ENCODE measurements around the gene CCDC88B. TPM values are rescaled to one million over a fixed set of nuclear protein-coding genes. Genes with fewer than 3 reads are reported as not detected.

The CCDC88B gene
- total RNA-seq, 1 experiment from 2014 or later, result 3.0 TPM

DNA sequence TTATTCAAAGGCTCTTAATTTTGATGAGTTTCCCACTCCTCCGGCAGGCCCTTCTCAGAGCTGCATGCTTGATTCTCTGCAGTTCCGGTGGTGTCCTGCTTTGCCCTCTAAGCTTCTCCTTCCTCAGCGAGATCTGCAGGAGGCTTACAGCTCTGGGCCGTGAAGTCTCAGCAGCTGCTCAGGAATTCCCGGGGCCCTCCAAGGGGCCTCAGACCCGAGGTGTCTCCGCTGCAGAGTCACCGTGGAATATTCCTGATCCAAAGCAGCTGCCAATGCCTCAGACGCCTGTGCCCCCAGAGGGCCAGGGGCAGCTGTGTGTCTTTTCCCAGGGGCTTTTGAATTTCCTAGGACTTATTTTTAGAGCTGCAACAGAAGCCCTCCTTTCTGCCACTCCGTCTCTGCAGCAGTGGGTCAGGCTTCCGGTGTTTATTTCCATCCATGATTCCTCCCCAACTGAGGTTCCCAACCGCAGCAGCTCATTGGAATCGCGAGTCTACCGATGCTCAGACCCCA, 56.1 kb downstream of the CCDC88B start:
- Histone ChIP-seq H3K27me3 (no peaks in the 10 kb centered on the region; the same call in 1 of the 2 replicates), H3K4me3 (no peak overlapping the region), H3K36me3 (no peaks in the 10 kb centered on the region), H3K9me3 (no peaks in the 10 kb centered on the region)
- DNase-seq, result no peak

- DNase-seq, result peak; percentile 76
- Histone ChIP-seq H3K36me3 (no peaks in the 10 kb centered on the region), H3K27me3 (no peaks in the 10 kb centered on the region), H3K9me3 (no peaks in the 10 kb centered on the region), H3K4me3 (no peak overlapping the region)
Observed at GRCh38 chr11:64400102-64400501, 60.1 kb downstream of the CCDC88B start.

DNA sequence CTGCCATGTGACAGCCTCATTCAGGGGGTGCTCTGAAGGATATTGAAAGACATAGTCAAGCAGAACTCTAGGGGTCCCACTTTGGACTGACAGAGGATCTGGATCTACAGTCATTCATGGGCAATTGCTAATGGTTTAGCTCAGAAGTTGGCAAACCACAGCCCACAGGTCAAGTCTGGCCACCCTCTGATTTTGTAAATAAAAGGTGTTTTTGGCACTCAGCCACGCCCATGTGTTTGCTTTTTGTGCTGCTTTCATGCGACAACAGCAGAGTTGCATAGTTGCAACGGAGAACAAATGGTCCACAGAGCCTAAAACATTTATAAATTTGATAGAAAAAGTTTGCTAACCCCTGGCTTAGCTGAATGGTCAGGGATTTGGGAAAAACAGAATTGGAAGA, 60.7 kb downstream of the CCDC88B start:
- H3K36me3 ChIP-seq, result no peaks in the 10 kb centered on the region
- H3K9me3 ChIP-seq, result no peaks in the 10 kb centered on the region
- DNase-seq, result no peak
- no peaks in the 10 kb centered on the region for H3K27me3 ChIP-seq
- no peak overlapping the region for H3K4me3 ChIP-seq

DNA sequence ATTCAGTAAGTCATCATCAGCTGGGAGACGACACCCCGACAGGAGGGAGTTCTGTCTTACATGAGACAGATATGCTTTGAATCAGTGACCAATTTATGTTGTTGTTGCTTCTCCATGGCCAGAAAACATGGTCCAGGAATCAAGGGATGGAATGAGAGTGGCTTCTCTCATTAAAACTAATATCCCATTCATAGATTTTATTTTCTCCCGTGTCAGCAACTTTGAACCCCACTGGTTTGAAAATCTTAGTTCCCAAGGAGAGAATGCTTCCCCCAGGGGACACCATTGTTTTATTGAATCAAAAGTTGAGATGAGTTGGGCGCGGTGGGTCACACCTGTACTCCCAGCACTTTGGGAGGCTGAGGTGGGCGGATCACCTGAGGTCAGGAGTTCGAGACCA, 61.8 kb downstream of the CCDC88B start:
- Histone ChIP-seq H3K27me3 (no peaks in the 10 kb centered on the region), H3K4me3 (no peak overlapping the region), H3K36me3 (no peaks in the 10 kb centered on the region), H3K9me3 (no peaks in the 10 kb centered on the region)
- DNase-seq, result no peak

DNA sequence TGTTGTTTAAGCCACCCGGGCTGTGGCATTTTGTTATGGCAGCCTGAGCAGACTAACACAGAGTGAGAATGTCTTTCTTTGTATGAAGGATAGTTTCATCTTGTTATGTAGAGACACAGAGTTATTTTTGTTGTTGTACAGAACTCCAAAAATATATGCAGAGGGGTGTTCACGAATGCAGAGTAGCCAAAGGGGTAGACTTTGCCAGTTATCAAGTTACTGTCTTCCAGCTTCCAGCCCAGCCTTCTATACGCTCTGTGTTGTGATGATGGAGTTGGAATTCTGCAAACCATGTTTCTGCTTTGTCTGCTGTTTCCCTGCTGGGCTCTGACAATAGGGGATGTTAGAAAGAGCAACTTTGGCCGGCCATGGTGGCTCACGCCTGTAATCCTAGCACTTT, 63.1 kb downstream of the CCDC88B start:
- no peaks in the 10 kb centered on the region for H3K27me3 ChIP-seq
- H3K36me3 ChIP-seq, result no peaks in the 10 kb centered on the region
- H3K4me3 ChIP-seq, result no peak overlapping the region
- DNase-seq, result no peak
- no peaks in the 10 kb centered on the region for H3K9me3 ChIP-seq

- Histone ChIP-seq H3K4me3 (no peak overlapping the region), H3K36me3 (no peaks in the 10 kb centered on the region), H3K27me3 (no peaks in the 10 kb centered on the region), H3K9me3 (no peaks in the 10 kb centered on the region)
- peak; percentile 30 for DNase-seq
Observed at GRCh38 chr11:64406221-64406946, 66.4 kb downstream of the CCDC88B start.

Other genes with a start within 250 kb of the CCDC88B start
- gene MACROD1, start 174.1 kb upstream of the CCDC88B start, total RNA-seq (2014; rRNA removed; shearing (Covaris generic); ENCODE audit: low replicate concordance), result 14.1 and 44.1 TPM in 2 replicates
- 254 and 287 TPM in 2 replicates for gene STIP1, start 154.0 kb upstream of the CCDC88B start, total RNA-seq (2014; rRNA removed; shearing (Covaris generic); ENCODE audit: low replicate concordance)
- gene FERMT3, start 133.5 kb upstream of the CCDC88B start, total RNA-seq (2014; rRNA removed; shearing (Covaris generic); ENCODE audit: low replicate concordance), result not detected in 2 replicates
- 24.6 and 26.3 TPM in 2 replicates for gene TRPT1, start 114.0 kb upstream of the CCDC88B start, total RNA-seq (2014; rRNA removed; shearing (Covaris generic); ENCODE audit: low replicate concordance)
- gene NUDT22, start 113.9 kb upstream of the CCDC88B start, total RNA-seq (2014; rRNA removed; shearing (Covaris generic); ENCODE audit: low replicate concordance), result 21.5 and 34.2 TPM in 2 replicates
- gene DNAJC4, start 109.7 kb upstream of the CCDC88B start, total RNA-seq (2014; rRNA removed; shearing (Covaris generic); ENCODE audit: low replicate concordance), result 1.6 and 3.5 TPM in 2 replicates
- 9.3 and 19.0 TPM in 2 replicates for gene VEGFB, start 105.6 kb upstream of the CCDC88B start, total RNA-seq (2014; rRNA removed; shearing (Covaris generic); ENCODE audit: low replicate concordance)
- 22.8 and 50.8 TPM in 2 replicates for gene FKBP2, start 99.1 kb upstream of the CCDC88B start, total RNA-seq (2014; rRNA removed; shearing (Covaris generic); ENCODE audit: low replicate concordance)
- gene PPP1R14B, start 93.3 kb upstream of the CCDC88B start, total RNA-seq (2014; rRNA removed; shearing (Covaris generic); ENCODE audit: low replicate concordance), result 506 and 662 TPM in 2 replicates
- gene PLCB3, start 88.7 kb upstream of the CCDC88B start, total RNA-seq (2014; rRNA removed; shearing (Covaris generic); ENCODE audit: low replicate concordance), result 24.8 and 37.4 TPM in 2 replicates
- 127 and 166 TPM in 2 replicates for gene BAD, start 55.5 kb upstream of the CCDC88B start, total RNA-seq (2014; rRNA removed; shearing (Covaris generic); ENCODE audit: low replicate concordance)
- gene GPR137, start 54.4 kb upstream of the CCDC88B start, total RNA-seq (2014; rRNA removed; shearing (Covaris generic); ENCODE audit: low replicate concordance), result 14.9 and 15.0 TPM in 2 replicates
- gene KCNK4, start 48.9 kb upstream of the CCDC88B start, total RNA-seq (2014; rRNA removed; shearing (Covaris generic); ENCODE audit: low replicate concordance), result not detected in 2 replicates
- gene CATSPERZ, start 39.8 kb upstream of the CCDC88B start, total RNA-seq (2014; rRNA removed; shearing (Covaris generic); ENCODE audit: low replicate concordance), result not detected in 2 replicates
- 52.0 and 79.2 TPM in 2 replicates for gene ESRRA, start 34.7 kb upstream of the CCDC88B start, total RNA-seq (2014; rRNA removed; shearing (Covaris generic); ENCODE audit: low replicate concordance)
- gene TRMT112, start 22.6 kb upstream of the CCDC88B start, total RNA-seq (2014; rRNA removed; shearing (Covaris generic); ENCODE audit: low replicate concordance), result 356 and 508 TPM in 2 replicates
- 291 and 333 TPM in 2 replicates for gene PRDX5, start 22.1 kb upstream of the CCDC88B start, total RNA-seq (2014; rRNA removed; shearing (Covaris generic); ENCODE audit: low replicate concordance)
- 73.7 and 94.2 TPM in 2 replicates for gene RPS6KA4, start 19.0 kb downstream of the CCDC88B start, total RNA-seq (2014; rRNA removed; shearing (Covaris generic); ENCODE audit: low replicate concordance)
- not detected in 2 replicates for gene SLC22A11, start 215.7 kb downstream of the CCDC88B start, total RNA-seq (2014; rRNA removed; shearing (Covaris generic); ENCODE audit: low replicate concordance)